ENCODE results near the gene SLC9A3.

Gene SLC9A3

GRCh38 chr5:505951-506525 is 18.2 kb downstream of the SLC9A3 start:
- no peaks in the 10 kb centered on the region; the same call in 1 of the 2 replicates for H3K27me3 ChIP-seq (ENCODE audit: insufficient read depth, low read length)
- no peaks in the 10 kb centered on the region for H3K36me3 ChIP-seq (ENCODE audit: insufficient read depth, low read length)
- H3K4me3 ChIP-seq (ENCODE audit: low read depth, low read length, poor library complexity, severe bottlenecking) = no peak overlapping the region
- H3F3A ChIP-seq (ENCODE audit: insufficient read depth, low read length) = no peaks in the 10 kb centered on the region
- H3K9me2 ChIP-seq (ENCODE audit: low read depth, low read length) = no peaks in the 10 kb centered on the region
- no peaks in the 10 kb centered on the region for H4K20me1 ChIP-seq (ENCODE audit: insufficient read depth, low read length)
- H3K79me2 ChIP-seq (ENCODE audit: insufficient read depth, low read length) = no peaks in the 10 kb centered on the region
- no peaks in the 10 kb centered on the region for H3K4me1 ChIP-seq (ENCODE audit: insufficient read depth, low read length, severe bottlenecking)
- H3K27ac ChIP-seq (ENCODE audit: low read depth, low read length, poor library complexity, severe bottlenecking) = no peak overlapping the region
- H3K4me2 ChIP-seq (ENCODE audit: low read length) = no peak overlapping the region
- no peak overlapping the region for H3K9ac ChIP-seq (ENCODE audit: low read length)
- TF ChIP-seq EZH2 (IDR thresholded peaks at IDR 0.05; ENCODE audit: borderline replicate concordance, low read length) = no peak
- TF ChIP-seq CTCF (IDR thresholded peaks at IDR 0.05; ENCODE audit: low read length) = no peak
- H3K9me3 ChIP-seq (ENCODE audit: low read length) = 0 out of 2 replicates have a peak, but pooled peaks cover 3% of the 10 kb centered on the region
- H2AFZ ChIP-seq (ENCODE audit: low read length) = no peak overlapping the region

DNA sequence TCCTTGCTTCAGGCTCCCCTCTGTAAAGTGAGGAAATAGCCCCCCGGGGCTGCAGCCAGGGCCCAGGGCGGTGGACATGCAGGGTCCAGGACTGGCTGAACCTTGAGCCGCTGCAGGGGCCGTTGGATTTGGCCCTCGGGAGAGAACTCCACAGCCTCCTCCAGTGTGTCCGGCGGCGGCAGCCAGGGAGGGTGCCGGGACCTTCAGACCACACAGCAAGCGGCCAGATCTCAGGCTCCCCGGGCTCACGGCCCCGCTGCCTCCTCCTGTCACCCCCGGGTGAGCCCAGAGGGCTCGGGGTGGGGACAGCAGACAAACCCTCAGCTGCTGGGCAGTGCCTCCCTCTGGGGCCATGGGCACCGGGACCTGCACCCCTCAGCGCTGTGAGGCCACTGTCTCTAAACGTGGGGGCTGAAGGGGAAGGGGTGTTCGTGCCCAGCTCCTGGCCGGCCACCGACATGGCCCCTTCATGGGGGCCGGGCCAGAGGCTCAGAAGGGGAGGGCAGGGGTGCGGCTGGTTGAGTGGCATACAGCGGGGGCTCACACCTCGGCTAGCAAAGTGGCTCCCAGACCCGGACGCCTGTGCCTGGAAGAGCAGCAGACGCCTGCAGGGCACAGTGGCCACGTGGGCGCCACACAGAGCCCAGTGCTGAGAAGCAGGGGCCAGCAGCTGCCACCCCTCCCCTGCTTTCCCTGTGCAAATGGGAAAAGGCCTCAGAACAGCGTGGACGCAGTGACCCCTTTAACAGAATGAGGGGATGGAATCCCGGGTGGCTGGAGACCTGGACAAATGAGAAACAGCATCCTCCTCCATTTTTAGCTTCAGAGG is 19.7 kb downstream of the SLC9A3 start:
- 0 out of 2 replicates have a peak, but pooled peaks cover 3% of the 10 kb centered on the region for H3K9me3 ChIP-seq (ENCODE audit: low read length)
- H3K27me3 ChIP-seq (ENCODE audit: insufficient read depth, low read length) = no peaks in the 10 kb centered on the region; the same call in 1 of the 2 replicates
- no peak overlapping the region for H3K27ac ChIP-seq (ENCODE audit: low read depth, low read length, poor library complexity, severe bottlenecking)
- H3K36me3 ChIP-seq (ENCODE audit: insufficient read depth, low read length) = no peaks in the 10 kb centered on the region
- no peak for TF ChIP-seq EZH2 (IDR thresholded peaks at IDR 0.05; ENCODE audit: borderline replicate concordance, low read length)
- TF ChIP-seq CTCF (IDR thresholded peaks at IDR 0.05; ENCODE audit: low read length) = no peak
- no peak overlapping the region for H3K9ac ChIP-seq (ENCODE audit: low read length)
- no peak overlapping the region for H2AFZ ChIP-seq (ENCODE audit: low read length)
- no peaks in the 10 kb centered on the region for H3K9me2 ChIP-seq (ENCODE audit: low read depth, low read length)
- H3K4me2 ChIP-seq (ENCODE audit: low read length) = no peak overlapping the region
- no peaks in the 10 kb centered on the region for H3K4me1 ChIP-seq (ENCODE audit: insufficient read depth, low read length, severe bottlenecking)
- no peak overlapping the region for H3K4me3 ChIP-seq (ENCODE audit: low read depth, low read length, poor library complexity, severe bottlenecking)
- H3K79me2 ChIP-seq (ENCODE audit: insufficient read depth, low read length) = no peaks in the 10 kb centered on the region
- H3F3A ChIP-seq (ENCODE audit: insufficient read depth, low read length) = no peaks in the 10 kb centered on the region
- no peaks in the 10 kb centered on the region for H4K20me1 ChIP-seq (ENCODE audit: insufficient read depth, low read length)

DNA sequence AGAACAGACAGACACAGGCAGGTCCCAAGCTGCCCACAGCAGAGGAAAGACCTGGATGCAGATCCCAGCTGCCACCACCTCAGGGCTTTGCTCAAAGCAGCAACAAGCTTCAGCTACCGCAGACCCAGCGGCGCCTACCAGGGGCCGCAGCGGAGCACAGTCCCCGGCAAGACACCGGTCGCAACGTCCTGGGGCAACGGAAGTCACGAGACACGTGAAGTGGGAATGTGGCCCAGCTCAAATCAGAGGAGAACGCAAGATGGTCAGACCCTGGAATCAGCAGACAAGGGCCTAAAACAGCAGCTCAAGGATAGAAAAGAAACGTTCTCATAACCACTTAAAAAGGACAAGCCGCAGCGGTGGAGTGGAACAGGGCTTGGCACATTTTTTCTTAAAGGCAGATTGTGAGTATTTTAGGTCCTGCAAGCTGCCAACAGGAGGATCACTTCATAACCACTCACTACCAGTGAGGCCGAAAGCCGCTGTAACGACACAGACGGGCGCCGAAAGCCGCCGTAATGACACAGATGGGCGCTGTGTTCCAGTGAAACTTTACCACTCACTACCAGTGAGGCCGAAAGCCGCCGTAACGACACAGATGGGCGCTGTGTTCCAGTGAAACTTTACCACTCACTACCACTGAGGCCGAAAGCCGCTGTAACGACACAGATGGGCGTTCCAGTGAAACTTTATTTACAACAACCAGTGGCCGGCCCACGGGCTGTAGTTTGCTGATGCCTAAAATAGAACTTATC is 21.7 kb downstream of the SLC9A3 start:
- no peaks in the 10 kb centered on the region for H3K9me2 ChIP-seq (ENCODE audit: low read depth, low read length)
- H4K20me1 ChIP-seq (ENCODE audit: insufficient read depth, low read length) = no peaks in the 10 kb centered on the region
- H3K27ac ChIP-seq (ENCODE audit: low read depth, low read length, poor library complexity, severe bottlenecking) = no peak overlapping the region
- 0 out of 2 replicates have a peak, but pooled peaks cover 3% of the 10 kb centered on the region for H3K9me3 ChIP-seq (ENCODE audit: low read length)
- H3K27me3 ChIP-seq (ENCODE audit: insufficient read depth, low read length) = peaks cover 7% of the 10 kb centered on the region; the same call in 1 of the 2 replicates
- H3K4me3 ChIP-seq (ENCODE audit: low read depth, low read length, poor library complexity, severe bottlenecking) = no peak overlapping the region
- no peaks in the 10 kb centered on the region for H3K4me1 ChIP-seq (ENCODE audit: insufficient read depth, low read length, severe bottlenecking)
- no peak overlapping the region for H3K4me2 ChIP-seq (ENCODE audit: low read length)
- H3K36me3 ChIP-seq (ENCODE audit: insufficient read depth, low read length) = no peaks in the 10 kb centered on the region
- no peak overlapping the region for H2AFZ ChIP-seq (ENCODE audit: low read length)
- no peaks in the 10 kb centered on the region for H3K79me2 ChIP-seq (ENCODE audit: insufficient read depth, low read length)
- TF ChIP-seq CTCF (IDR thresholded peaks at IDR 0.05; ENCODE audit: low read length) = no peak
- no peak for TF ChIP-seq EZH2 (IDR thresholded peaks at IDR 0.05; ENCODE audit: borderline replicate concordance, low read length)
- no peak overlapping the region for H3K9ac ChIP-seq (ENCODE audit: low read length)
- no peaks in the 10 kb centered on the region for H3F3A ChIP-seq (ENCODE audit: insufficient read depth, low read length)
